CD4-positive, alpha-beta T cell (primary cell): ENCODE measurements around the gene SUCNR1. TPM values are rescaled to one million over a fixed set of nuclear protein-coding genes. Genes with fewer than 3 reads are reported as not detected.

Experiments
- ATAC-seq: fragments of 200-7000 bp; cut with Tn5 transposase; one replicate; pipeline ENCODE4 v1.10.0; 2022; ENCODE audit warnings: mild to moderate bottlenecking; ENCODE audit not compliant: poor library complexity
- CTCF ChIA-PET: fragments of 350-600 bp; sonication (Branson Sonifier 250); formaldehyde crosslinking; loops from one replicate; lab custom pipeline; 2021; ENCODE audit warnings: antibody characterized with exemption, inconsistent platforms; lab: Charles Lee
- POLR2A ChIA-PET: fragments of 350-600 bp; sonication (Branson Sonifier 250); formaldehyde crosslinking; loops from one replicate; lab custom pipeline; 2021; ENCODE audit warnings: antibody characterized with exemption, inconsistent platforms; lab: Charles Lee
- DNase-seq, 14 experiments: peaks; one replicate each; pipeline ENCODE4 v3.0.0-alpha.2; 2013 to 2020; ENCODE audit warnings: mixed read lengths in 2 of 14
- H3K27ac ChIP-seq, 2 donors: one replicate each; pipeline versions ENCODE4 v1.5.1 to v1.7.0; 2013; ENCODE audit warnings: low read length in 2 of 2, low read depth in 1 of 2, mild to moderate bottlenecking in 1 of 2
- H3K27me3 ChIP-seq, 2 experiments: 1 replicate in 1 of 2; 2 replicates in 1 of 2; pipeline versions ENCODE4 v1.6.1 to v1.7.0; 2013; ENCODE audit warnings: low read length in 2 of 2, control low read depth in 1 of 2, mild to moderate bottlenecking in 1 of 2, moderate library complexity in 1 of 2; ENCODE audit not compliant: insufficient read depth in 2 of 2, control insufficient read depth in 1 of 2
- H3K36me3 ChIP-seq: one replicate; pipeline ENCODE4 v1.6.1; 2013; ENCODE audit warnings: low read length, control low read depth; ENCODE audit not compliant: insufficient read depth
- H3K4me1 ChIP-seq: one replicate; pipeline ENCODE4 v1.6.1; 2013; ENCODE audit warnings: low read length, control low read depth; ENCODE audit not compliant: insufficient read depth
- H3K4me3 ChIP-seq: one replicate; pipeline ENCODE4 v1.5.1; 2013; ENCODE audit warnings: mild to moderate bottlenecking, low read length, moderate library complexity
- H3K9me3 ChIP-seq, 2 experiments: 1 replicate in 1 of 2; 2 replicates in 1 of 2; pipeline versions ENCODE4 v1.6.1 to v1.7.0; 2013; ENCODE audit warnings: low read length in 2 of 2, mild to moderate bottlenecking in 2 of 2, control low read depth in 1 of 2, moderate library complexity in 1 of 2; ENCODE audit not compliant: control insufficient read depth in 1 of 2, insufficient read depth in 1 of 2
- H3K27ac Mint-ChIP-seq: one replicate; pipeline ENCODE4 v1.8.0; 2020; ENCODE audit warnings: mixed read lengths
- H3K27me3 Mint-ChIP-seq: one replicate; pipeline ENCODE4 v1.8.0; 2021; ENCODE audit warnings: mixed read lengths
- H3K36me3 Mint-ChIP-seq: one replicate; pipeline ENCODE4 v1.8.0; 2021; ENCODE audit warnings: low read depth, mixed read lengths
- H3K4me1 Mint-ChIP-seq: one replicate; pipeline ENCODE4 v1.8.0; 2021; ENCODE audit warnings: low read depth, mixed read lengths
- H3K4me3 Mint-ChIP-seq: one replicate; pipeline ENCODE4 v1.8.0; 2020; ENCODE audit warnings: mild to moderate bottlenecking, mixed read lengths
- H3K9me3 Mint-ChIP-seq: one replicate; pipeline ENCODE4 v1.8.0; 2020; ENCODE audit warnings: mixed read lengths
- intact Hi-C, 2 experiments: fragments of 100-400 bp; cut with DNase I in 1 of 2; cut with micrococcal nuclease in 1 of 2; formaldehyde crosslinking; loops; one replicate each; pipeline versions ENCODE4 v1.15.1 to v1.9.0; 2023 to 2025; cut with DNase I, micrococcal nuclease
- total RNA-seq, 174 experiments: library from RNA in 2 of 174; stranded (reverse) in 2 of 174; gene quantifications; one replicate each; pipeline ENCODE4 v1.2.3 and lab custom pipeline; 2021 to 2026
- TF ChIP-seq, protein P1 (sequence below): fragments of 200-600 bp; IDR thresholded peaks from one replicate; pipeline ENCODE4 v1.8.0; 2022; ENCODE audit warnings: antibody characterized with exemption, mild to moderate bottlenecking

SUCNR1 gene
- total RNA-seq, 2 experiments from 2014 or later = not detected

DNA sequence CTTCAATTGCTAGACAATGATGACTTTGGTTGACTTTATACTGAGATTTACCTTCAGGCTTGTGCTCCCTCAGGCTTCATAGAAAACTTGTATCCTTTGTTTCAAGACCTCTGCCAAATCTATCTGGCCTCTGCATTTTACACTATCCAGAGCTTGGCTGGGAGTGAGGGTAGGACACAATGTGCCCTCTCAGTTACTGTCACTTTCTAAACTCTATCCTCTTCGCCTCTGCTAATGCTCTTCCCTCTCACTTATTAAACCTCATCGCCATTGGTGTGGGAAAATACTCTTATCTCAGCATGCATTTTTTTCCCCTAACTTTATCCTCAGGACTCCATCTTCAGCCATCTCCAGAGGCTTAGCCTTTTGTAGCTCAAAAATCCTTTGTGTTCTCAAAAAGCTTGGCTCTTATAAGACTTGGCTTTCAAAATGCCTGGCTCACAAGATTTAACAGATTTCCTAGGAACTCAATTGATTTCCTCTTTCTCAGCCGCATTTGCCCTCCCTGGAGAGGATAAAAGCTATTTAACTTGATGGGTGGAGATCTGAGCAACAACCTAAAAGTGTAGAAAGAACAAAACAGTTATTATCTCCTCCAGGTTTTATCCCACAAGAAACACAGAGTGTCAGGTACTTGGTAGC is 28.3 kb downstream of the SUCNR1 start:
- no peaks in the 10 kb centered on the region for H3K36me3 ChIP-seq
- no peaks in the 10 kb centered on the region for H3K27me3 Mint-ChIP-seq
- H3K27me3 ChIP-seq = no peaks in the 10 kb centered on the region
- H3K27ac Mint-ChIP-seq = no peak overlapping the region
- ChIA-PET CTCF (no interaction called here), POLR2A (no interaction called here)
- no peaks in the 10 kb centered on the region for H3K36me3 Mint-ChIP-seq
- H3K27ac ChIP-seq = no peak overlapping the region
- no peaks in the 10 kb centered on the region for H3K4me1 ChIP-seq
- ATAC-seq (no peak), DNase-seq (no peak)
- peaks cover 5% of the 10 kb centered on the region for H3K4me1 Mint-ChIP-seq
- no peak overlapping the region for H3K4me3 ChIP-seq
- intact Hi-C loops = no loop called here
- TF ChIP-seq, protein P1, sequence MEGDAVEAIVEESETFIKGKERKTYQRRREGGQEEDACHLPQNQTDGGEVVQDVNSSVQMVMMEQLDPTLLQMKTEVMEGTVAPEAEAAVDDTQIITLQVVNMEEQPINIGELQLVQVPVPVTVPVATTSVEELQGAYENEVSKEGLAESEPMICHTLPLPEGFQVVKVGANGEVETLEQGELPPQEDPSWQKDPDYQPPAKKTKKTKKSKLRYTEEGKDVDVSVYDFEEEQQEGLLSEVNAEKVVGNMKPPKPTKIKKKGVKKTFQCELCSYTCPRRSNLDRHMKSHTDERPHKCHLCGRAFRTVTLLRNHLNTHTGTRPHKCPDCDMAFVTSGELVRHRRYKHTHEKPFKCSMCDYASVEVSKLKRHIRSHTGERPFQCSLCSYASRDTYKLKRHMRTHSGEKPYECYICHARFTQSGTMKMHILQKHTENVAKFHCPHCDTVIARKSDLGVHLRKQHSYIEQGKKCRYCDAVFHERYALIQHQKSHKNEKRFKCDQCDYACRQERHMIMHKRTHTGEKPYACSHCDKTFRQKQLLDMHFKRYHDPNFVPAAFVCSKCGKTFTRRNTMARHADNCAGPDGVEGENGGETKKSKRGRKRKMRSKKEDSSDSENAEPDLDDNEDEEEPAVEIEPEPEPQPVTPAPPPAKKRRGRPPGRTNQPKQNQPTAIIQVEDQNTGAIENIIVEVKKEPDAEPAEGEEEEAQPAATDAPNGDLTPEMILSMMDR = no peak
- no peaks in the 10 kb centered on the region for H3K9me3 Mint-ChIP-seq
- H3K9me3 ChIP-seq = no peaks in the 10 kb centered on the region
- no peak overlapping the region for H3K4me3 Mint-ChIP-seq

DNA sequence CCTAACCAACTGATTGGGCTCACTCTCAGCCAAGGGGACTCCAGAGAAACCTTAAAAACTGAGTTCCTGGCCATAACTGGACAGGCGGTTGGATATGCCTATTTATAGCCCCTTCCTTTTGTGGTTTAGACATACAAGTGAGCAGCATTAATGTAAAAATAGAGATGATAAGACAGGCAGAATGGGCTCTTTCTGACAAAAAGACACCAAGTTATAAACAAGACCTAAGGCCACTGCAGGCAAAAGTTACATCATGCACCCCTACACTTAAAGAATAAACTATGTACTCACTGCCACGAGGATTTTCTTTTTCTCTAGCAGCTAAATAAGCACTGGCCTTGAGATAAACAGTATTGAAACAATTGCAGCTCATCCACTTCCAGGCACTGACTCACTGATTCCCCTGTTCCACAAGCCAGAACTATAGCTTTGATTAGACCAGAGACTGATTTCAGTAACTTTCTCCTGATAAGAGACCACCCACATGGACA is 30.1 kb downstream of the SUCNR1 start:
- no peaks in the 10 kb centered on the region for H3K4me1 ChIP-seq
- TF ChIP-seq, protein P1 = no peak
- DNase-seq (no peak), ATAC-seq (no peak)
- Mint-ChIP-seq H3K4me3 (no peak overlapping the region), H3K27ac (no peak overlapping the region), H3K36me3 (no peaks in the 10 kb centered on the region), H3K4me1 (peaks cover 5% of the 10 kb centered on the region), H3K27me3 (no peaks in the 10 kb centered on the region), H3K9me3 (no peaks in the 10 kb centered on the region)
- ChIA-PET CTCF (no interaction called here), POLR2A (no interaction called here)
- H3K27me3 ChIP-seq = no peaks in the 10 kb centered on the region
- H3K9me3 ChIP-seq = no peaks in the 10 kb centered on the region
- no peak overlapping the region for H3K4me3 ChIP-seq
- H3K36me3 ChIP-seq = no peaks in the 10 kb centered on the region
- intact Hi-C loops = no loop called here
- no peak overlapping the region for H3K27ac ChIP-seq

DNA sequence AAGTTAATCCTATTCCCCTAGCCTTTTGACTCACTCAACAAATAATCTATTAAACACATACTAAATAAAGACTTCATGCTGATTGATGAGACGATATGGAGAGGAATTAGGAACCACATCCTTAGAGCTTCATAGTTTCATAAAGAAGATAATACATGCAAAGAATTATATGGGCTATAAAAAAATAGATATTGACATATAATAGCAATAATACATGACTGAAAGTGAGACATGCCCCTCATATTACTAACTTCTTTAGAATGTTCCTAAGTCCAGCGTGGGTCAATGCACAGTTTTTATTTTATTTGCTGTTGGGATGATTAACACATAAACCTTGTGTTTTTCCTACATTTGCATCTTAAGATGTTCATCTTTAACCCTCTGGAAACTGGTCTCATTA is 32.2 kb downstream of the SUCNR1 start:
- CTCF ChIA-PET = no interaction called here

More for the DNA sequence above, 32.2 kb downstream of the SUCNR1 start:
- Histone ChIP-seq H3K4me3 (no peak overlapping the region), H3K36me3 (no peaks in the 10 kb centered on the region), H3K27ac (no peak overlapping the region), H3K27me3 (no peaks in the 10 kb centered on the region), H3K4me1 (no peaks in the 10 kb centered on the region), H3K9me3 (no peaks in the 10 kb centered on the region)
- Mint-ChIP-seq H3K27me3 (no peaks in the 10 kb centered on the region), H3K36me3 (no peaks in the 10 kb centered on the region), H3K9me3 (no peaks in the 10 kb centered on the region), H3K27ac (no peak overlapping the region), H3K4me3 (no peak overlapping the region), H3K4me1 (peaks cover 5% of the 10 kb centered on the region)
- TF ChIP-seq, protein P1 = no peak
- no peak for DNase-seq
- no peak for ATAC-seq
- intact Hi-C loops = no loop called here
- POLR2A ChIA-PET = no interaction called here
